GM19239 (cell line): ENCODE data around the gene RAB11B.
"Not testable (repeated sequence)": the region's sequence is repeated elsewhere in the genome, so short reads cannot be mapped to it uniquely, and the experiment has no call there.

ENCODE experiments used
- DNase-seq: peaks from one replicate; pipeline ENCODE4 v3.0.0; 2011; ENCODE audit warnings: low spot score; ENCODE audit not compliant: insufficient read length
- FAIRE-seq: peaks from 2 replicates; lab custom pipeline; 2011; peaks lifted over from hg19 to GRCh38; lab: Jason Lieb, UNC

The RAB11B gene

DNA sequence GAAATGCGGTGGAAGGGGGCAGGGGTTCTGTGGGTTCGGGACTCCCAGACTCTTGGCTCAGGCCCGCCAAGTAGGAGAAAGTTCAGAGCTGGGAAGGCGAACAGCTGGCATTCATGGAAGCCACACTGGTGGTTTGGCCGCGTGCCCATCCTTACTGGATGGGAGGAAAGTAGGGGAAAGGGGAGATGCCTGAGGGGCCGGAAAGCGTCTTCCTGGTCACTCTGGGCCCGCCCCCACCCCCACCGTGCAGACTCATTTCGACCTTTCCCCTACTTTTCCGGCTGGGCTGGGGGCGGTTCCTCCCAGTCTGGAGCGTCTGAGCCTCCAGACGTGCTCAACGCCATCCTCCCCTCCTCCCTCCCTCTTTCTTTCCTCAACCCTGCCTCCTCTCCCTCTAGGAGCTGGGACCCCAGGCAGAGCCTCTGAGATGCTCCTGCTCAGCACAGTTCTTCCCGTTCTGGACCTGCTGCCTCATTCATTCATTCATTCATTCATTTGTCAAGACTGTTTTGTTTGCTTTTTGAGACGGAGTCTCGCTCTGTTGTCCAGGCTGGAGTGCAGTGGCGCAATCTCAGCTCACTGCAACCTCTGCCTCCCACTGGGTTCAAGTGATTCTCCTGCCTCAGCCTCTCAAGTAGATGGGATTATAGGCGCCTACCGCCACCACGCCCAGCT is 22.7 kb upstream of the RAB11B start:
- no peak for FAIRE-seq
- DNase-seq = no peak

DNA sequence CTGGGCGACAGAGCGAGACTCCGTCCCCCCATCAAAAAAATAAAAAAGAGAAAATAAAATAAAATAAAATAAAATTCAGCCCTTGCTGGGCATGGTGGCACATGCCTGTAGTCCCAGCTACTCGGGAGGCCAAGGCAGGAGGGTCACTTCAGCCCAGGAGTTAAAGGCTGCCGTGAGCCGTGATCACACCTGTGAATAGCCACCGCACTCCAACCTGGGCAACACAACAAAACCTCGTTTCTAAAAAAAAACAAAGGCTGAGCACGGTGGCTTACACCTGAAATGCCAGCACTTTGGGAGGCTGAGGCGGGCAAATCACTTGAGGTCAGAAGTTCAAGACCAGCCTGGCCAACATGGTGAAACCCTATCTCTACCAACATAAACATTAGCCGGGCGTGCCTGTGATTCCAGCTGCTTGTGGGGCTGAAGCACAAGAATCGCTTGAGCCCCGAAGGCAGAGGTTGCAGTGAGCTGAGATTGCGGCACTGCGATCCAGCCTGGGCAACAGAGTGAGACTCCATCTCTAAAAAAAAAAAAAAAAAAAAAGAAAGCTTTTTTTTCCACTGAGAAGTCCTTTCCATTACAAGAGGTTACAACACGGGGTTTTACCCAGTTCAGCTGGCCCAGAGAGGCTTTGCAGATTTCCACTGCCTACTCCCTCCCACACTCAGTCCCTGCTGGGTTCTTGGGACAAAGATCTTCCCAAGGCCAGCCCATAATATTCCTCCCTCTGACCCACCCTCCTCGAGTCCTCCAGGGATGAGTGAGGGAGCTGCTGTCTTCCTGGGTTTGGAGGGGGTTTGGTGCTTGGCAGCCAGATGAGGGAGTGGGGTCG is 19.8 kb upstream of the RAB11B start:
- no peak for DNase-seq
- no peak for FAIRE-seq

DNA sequence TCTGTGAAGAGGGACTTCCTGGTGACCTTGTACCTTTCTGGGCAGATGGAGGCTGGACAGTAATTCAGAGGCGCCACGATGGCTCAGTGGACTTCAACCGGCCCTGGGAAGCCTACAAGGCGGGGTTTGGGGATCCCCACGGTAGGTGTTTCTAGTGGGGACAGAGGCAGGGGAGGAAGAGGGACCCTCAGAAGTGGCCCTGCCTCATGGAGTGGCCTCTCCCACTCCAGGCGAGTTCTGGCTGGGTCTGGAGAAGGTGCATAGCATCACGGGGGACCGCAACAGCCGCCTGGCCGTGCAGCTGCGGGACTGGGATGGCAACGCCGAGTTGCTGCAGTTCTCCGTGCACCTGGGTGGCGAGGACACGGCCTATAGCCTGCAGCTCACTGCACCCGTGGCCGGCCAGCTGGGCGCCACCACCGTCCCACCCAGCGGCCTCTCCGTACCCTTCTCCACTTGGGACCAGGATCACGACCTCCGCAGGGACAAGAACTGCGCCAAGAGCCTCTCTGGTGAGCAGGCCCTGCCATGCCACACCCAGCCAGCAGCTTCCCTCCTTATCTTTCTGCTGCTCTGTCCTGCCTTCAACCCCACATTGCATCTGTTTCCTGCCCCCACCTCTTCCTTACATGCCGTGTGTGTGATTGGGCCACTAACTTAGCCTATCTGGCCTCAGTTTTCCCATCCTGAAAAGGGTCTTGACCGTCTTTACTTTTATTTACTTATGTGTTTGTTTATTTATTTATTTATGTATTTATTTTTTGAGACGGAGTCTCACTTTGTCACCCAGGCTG is 19.0 kb upstream of the RAB11B start:
- DNase-seq = no peak
- no peak for FAIRE-seq

DNA sequence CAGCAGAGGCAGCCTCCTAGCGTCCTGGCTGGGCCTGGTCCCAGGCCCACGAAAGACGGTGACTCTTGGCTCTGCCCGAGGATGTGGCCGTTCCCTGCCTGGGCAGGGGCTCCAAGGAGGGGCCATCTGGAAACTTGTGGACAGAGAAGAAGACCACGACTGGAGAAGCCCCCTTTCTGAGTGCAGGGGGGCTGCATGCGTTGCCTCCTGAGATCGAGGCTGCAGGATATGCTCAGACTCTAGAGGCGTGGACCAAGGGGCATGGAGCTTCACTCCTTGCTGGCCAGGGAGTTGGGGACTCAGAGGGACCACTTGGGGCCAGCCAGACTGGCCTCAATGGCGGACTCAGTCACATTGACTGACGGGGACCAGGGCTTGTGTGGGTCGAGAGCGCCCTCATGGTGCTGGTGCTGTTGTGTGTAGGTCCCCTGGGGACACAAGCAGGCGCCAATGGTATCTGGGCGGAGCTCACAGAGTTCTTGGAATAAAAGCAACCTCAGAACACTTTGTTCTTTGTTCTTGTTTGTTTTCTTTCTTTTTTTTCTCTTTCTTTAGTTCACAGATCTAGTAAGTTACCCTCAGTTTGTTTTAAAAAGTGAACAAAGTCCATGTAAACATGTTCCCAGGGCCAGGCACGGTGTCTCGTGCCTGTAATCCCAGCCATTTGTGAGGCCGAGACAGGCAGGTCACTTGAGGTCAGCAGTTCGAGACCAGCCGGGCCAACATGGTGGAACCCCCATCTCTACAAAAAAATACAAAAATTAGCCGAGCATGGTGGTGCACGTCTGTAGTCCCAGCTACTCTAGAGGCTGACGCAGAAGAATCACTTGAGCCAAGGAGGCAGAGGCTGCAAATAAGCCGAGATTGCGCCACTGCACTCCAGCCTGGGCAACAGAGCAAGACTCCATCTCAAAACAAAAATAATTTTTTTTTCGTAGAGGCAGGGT is 16.0 kb upstream of the RAB11B start:
- FAIRE-seq (no peak), DNase-seq (no peak)

DNA sequence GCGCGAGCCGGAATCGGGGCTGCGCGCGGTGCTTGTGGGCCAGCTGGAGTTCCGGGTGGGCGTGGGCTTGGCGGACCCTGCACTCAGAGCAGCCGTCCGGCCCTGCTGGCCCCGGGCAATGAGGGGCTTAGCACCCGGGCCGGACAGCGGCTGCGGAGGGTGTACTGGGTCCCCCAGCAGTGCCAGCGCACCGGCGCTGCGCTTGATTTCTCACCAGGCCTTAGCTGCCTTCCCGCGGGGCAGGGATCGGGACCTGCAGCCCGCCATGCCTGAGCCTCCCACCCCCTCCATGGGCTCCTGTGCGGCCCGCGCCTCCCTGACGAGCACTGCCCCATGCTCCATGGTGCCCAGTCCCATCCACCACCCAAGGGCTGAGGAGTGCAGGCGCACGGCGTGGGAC is 14.4 kb upstream of the RAB11B start:
- not testable (repeated sequence) for DNase-seq, FAIRE-seq

DNA sequence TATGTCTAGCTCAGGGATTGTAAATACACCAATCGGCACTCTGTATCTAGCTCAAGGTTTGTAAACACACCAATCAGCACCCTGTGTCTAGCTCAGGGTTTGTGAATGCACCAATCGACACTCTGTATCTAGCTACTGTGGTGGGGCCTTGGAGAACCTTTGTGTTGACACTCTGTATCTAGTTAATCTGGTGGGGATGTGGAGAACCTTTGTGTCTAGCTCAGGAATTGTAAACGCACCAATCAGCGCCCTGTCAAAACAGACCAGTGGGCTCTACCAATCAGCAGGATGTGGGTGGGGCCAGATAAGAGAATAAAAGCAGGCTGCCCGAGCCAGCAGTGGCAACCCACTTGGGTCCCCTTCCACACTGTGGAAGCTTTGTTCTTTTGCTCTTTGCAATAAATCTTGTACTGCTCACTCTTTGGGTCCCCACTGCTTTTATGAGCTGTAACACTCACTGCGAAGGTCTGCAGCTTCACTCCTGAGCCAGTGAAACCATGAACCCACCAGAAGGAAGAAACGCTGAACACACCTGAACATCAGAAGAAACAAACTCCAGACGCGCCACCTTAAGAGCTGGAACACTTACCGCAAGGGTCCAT is 13.7 kb upstream of the RAB11B start:
- not testable (repeated sequence) for FAIRE-seq

DNA sequence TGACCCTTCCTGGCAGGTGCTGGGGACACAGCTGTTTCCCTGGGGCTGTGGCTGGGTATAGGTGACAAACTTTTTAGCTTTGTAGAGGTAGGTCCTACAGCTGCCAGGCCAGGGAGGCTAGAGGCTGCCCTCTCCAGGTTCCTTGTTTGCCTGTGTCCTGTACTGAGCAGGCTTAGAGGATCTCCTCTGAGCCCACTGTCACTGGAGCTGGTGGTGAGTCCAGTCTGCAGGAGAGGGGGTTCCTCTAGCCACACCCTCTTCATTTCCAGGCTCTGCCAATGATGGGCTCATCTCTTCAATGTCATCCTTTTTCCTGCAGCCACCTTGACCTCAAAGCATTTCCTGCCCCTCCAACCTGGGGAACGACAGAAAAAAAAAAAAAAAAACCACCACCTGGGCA is 12.6 kb upstream of the RAB11B start:
- FAIRE-seq (no peak), DNase-seq (no peak)

More for the DNA sequence above, 13.7 kb upstream of the RAB11B start:
- DNase-seq = not testable (repeated sequence)

DNA sequence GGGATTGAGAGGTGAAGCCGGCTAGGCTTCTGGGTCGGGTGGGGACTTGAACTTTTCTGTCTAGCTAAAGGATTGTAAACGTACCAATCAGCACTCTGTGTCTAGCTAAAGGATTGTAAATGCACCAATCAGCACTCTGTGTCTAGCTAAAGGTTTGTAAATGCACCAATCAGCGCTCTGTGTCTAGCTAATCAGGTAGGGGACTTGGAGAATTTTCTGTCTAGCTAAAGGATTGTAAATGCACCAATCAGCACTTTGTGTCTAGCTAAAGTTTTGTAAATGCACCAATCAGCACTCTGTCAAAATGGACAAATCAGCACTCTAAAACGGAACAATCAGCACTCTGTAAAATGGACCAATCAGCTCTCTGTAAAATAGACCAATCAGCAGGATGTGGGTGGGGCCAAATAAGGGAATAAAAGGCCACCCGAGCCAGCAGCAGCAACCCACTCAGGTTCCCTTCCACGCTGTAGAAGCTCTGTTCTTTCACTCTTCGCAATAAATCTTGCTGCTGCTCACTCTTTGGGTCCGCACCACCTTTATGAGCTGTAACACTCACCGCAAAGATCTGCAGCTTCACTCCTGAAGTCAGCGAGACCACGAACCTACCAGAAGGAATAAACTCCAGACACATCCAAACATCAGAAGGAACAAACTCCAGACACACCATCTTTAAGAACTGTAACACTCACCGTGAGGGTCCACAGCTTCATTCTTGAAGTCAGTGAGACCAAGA is 10.8 kb upstream of the RAB11B start:
- not testable (repeated sequence) for FAIRE-seq, DNase-seq

DNA sequence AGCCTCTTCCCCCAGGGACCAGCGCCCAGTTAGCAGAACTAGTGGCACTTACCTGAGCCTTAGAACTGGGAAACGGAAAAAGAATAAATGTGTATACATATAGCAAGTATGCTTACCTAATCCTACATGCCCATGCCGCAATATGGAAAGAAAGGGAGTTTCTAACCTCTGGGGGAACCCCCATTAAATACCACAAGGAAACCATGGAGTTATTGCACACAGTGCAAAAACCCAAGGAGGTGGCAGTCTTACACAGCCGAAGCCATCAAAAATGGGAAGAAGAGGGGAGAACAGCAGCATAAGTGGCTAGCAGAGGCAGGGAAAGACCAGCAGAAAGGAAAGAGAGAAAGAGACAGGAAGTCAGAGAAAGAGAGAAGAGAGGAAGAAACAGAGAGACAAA is 5.6 kb upstream of the RAB11B start:
- not testable (repeated sequence) for FAIRE-seq, DNase-seq

DNA sequence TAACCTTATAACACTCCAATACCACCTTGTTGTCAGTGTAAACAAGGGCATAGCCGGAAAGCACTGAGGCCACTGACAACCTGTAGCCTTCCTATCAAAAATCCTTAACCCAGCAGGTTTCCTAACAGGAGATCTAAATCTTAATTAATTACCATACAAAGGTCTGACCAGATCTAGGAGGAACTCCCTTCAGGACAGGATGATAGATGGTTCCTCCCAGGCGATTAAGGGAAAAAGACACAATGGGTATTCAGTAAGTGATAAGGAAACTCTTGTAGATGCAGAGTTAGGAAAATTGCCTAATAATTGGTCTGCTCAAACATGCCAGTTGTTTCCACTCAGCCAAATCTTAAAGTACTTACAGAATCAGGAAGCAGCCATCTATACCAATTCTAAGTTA is 5.1 kb upstream of the RAB11B start:
- not testable (repeated sequence) for FAIRE-seq, DNase-seq

DNA sequence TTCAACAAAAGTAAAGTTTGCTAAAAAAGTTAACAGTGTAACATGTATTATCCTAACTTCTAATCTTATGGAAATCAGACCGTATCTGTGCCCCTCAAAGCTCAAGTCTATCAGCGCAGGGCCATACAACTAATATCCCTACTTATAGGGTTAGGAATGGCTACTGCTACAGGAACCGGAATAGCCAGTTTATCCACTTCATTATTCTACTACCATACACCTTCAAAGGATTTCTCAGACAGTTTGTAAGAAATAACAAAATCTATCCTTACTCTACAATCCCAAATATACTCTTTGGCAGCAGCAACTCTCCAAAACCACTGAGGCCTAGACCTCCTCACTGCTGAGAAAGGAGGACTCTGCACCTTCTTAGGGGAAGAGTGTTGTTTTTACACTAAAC is 4.6 kb upstream of the RAB11B start:
- not testable (repeated sequence) for FAIRE-seq, DNase-seq

DNA sequence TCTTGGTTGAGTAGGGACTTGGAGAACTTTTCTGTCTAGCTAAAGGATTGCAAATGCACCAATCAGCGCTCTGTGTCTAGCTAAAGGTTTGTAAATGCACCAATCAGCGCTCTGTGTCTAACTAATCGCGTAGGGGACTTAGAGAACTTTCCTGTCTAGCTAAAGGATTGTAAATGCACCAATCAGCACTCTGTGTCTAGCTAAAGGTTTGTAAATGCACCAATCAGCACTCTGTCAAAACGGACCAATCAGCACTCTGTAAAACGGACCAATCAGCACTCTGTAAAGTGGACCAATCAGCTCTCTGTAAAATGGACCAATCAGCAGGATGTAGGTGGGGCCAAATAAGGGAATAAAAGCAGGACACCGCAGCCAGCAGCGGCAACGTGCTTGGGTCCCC is 3.7 kb upstream of the RAB11B start:
- FAIRE-seq, DNase-seq: not testable (repeated sequence)

DNA sequence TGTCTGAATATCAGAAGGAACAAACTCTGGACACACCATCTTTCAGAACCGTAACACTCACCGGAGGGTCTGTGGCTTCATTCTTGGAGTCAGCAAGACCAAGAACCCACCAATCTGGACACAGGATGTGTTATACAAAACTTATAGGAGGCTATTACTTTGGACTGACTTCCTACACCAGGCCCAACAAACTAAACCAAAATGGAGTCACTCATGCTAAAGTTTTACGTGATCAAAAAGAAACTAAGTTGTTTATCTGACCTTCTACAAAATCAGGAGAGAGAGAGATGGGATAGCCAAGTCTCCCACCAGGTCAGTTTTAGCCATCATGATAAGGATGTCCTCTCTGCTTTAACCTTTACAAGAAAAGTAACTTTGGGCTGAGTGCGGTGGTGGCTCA is 3.2 kb upstream of the RAB11B start:
- no peak for DNase-seq
- FAIRE-seq = no peak

DNA sequence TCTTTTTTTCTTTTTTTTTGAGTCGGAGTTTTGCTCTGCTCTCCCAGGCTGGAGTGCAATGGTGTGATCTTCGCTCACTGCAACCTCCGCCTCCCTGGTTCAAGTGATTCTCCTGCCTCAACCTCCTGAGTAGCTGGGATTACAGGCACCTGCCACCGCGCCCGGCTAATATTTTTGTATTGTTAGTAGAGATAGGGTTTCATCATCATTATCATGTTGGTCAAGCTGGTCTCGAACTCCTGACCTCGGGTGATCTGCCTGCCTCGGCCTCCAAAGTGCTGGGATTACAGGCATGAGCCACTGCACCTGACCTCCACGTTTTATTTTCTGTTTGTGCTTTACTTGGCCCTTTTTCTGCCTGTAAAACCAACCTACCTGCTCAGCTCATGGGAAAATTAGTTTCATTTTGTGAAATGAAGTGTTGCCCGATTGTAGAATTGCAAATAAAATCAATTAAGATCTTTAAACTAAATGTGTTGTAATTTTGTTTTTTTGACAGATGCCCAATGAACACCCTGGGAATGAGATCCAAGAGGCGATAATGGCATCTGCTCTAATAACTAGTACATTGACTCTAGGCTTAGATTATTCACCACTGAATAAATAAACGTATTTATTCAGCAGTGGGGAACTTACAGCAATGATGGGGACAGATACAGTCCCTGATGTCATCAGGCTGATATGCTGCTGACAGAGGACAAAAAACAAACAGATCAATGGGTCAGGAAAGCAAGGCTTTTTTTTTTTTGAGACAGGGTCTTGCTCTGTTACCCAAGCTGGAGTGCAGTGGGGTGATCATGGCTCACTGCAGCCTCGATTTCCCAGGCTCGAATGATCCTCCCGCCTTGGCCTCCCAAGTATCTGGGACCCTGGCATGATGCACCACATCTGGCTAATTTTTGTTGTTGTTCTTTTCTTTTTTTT is 2.2 kb upstream of the RAB11B start:
- FAIRE-seq = no peak

DNA sequence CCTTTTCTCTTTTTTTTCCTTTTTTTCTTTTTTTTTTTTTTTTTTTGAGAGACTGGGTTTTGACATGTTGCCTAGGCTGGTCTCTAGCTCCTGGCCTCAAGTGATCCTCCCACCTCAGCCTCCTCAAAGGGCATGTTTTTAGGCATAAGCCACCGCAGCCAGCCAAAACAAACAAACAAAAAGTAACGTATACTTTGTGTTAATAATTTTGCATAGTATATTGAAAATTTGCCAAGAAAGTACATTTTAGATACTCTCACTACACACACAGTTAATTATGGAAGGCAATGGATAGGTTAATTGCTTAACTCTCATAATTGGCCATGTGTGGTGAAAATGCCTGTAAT is 1.6 kb upstream of the RAB11B start:
- FAIRE-seq = no peak
- no peak for DNase-seq

More for the DNA sequence above, 2.2 kb upstream of the RAB11B start:
- DNase-seq = no peak

DNA sequence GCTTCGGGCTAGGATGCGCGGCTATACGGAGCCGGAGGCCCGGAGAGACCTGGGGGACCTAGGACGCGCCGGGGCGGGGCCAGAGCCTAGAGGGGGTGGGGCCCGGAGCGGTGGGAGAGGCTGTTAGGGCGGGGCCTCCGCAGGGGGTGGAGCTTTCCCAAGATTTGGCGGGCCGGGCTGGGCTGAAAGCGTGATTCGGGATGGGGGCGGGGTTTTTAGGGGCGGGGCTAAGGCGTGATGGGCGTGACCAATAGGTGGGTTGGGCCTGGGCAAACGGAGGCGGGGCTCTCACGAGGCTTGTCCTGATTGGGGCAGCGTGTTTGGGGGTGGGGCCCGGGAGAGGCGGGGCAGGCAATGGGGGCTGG is 439 bp downstream of the RAB11B start:
- FAIRE-seq (peak; percentile 78), DNase-seq (peak; percentile 89)

DNA sequence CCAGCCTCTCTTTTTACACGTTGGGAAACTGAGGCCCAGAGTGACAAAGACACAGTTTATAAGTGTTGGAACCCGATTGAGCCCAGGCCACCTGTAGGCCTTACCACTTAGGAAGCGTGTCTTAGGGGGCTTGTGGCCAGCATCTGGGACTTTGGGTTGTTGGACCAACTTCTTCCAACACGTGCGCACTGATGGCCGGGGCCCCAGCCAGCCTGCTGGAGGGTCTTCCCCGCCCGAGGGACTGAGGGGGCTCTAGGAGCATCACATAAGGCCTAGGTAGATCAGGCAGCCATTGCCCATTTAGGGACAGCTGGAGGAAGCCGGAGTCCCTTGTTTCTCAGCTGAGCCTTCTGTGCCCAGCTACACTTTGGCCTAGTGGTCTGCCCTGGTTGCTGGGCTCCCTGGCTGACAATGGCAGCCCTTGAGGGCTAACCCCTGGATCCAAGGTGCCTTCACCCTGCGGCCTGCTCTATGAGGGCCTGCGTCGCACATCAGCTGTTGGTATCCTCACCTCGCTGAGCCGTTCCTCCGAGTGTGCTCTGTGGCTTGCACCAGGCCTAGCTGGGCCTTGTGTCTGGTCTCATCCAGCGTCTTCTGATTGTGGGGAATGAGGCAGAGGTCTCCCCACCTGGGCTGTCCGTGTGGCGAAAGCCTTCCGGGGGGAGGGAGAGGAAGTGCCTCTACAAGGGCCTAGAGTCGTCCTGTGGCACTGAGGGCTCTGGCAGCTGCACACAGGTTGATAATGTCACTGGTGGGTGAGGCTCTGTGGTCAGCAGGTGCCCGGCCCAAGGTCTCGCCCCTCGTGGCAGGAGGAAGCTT is 1.2 kb downstream of the RAB11B start:
- DNase-seq (no peak), FAIRE-seq (no peak)
